HepG2 (cell line): ENCODE data around the gene C22orf31. TPM values are rescaled to one million over a fixed set of nuclear protein-coding genes. Genes with fewer than 3 reads are reported as not detected.
A peak's percentile ranks its signal among the peaks of the same experiment; 100 is the strongest.

Experiments
- ARNTL ChIP-seq: sonication (generic); formaldehyde crosslinking; IDR thresholded peaks from 2 replicates; pipeline ENCODE4 v1.4.0; 2020; ENCODE audit warnings: mild to moderate bottlenecking, missing genetic modification reagents
- CC2D1A ChIP-seq: sonication (generic); formaldehyde crosslinking; IDR thresholded peaks from 2 replicates; pipeline ENCODE4 v1.8.1; 2023; ENCODE audit warnings: mild to moderate bottlenecking, missing genetic modification reagents
- EEA1 ChIP-seq: sonication (generic); formaldehyde crosslinking; IDR thresholded peaks from 2 replicates; pipeline ENCODE4 v1.5.1; 2020; ENCODE audit warnings: mild to moderate bottlenecking, missing genetic modification reagents, borderline replicate concordance
- ELF3 ChIP-seq: IDR thresholded peaks from 2 replicates; pipeline ENCODE4 v1.6.1; 2016; ENCODE audit warnings: missing genetic modification reagents, missing compliant biosample characterization
- ERF ChIP-seq: IDR thresholded peaks from 2 replicates; pipeline ENCODE4 v1.6.1; 2018; ENCODE audit warnings: missing biosample characterization, missing genetic modification reagents
- HNRNPLL ChIP-seq: fragments of 200-400 bp; formaldehyde crosslinking; IDR thresholded peaks from 2 replicates; pipeline ENCODE4 v1.6.1; 2017; ENCODE audit warnings: mild to moderate bottlenecking, low read depth, low read length; ENCODE audit not compliant: poor library complexity, severe bottlenecking
- KLF13 ChIP-seq: sonication (generic); formaldehyde crosslinking; IDR thresholded peaks from 2 replicates; pipeline ENCODE4 v1.4.0; 2020; ENCODE audit warnings: mild to moderate bottlenecking, missing genetic modification reagents
- MAFK ChIP-seq, 2 experiments: IDR thresholded peaks in 1 of 2; conservative IDR thresholded peaks in 1 of 2; 2 replicates each; pipeline ENCODE4 v1.6.1; 2011; ENCODE audit warnings: improper control_type of control experiment in 2 of 2, low read length in 2 of 2
- MIER3 ChIP-seq: IDR thresholded peaks from 2 replicates; pipeline ENCODE4 v1.6.1; 2016; ENCODE audit warnings: missing compliant biosample characterization, borderline replicate concordance
- PBX3 ChIP-seq: sonication (generic); formaldehyde crosslinking; IDR thresholded peaks from 2 replicates; pipeline ENCODE4 v1.8.1; 2023; ENCODE audit warnings: missing genetic modification reagents, inconsistent platforms, borderline replicate concordance
- RBM22 ChIP-seq: fragments of 200-400 bp; formaldehyde crosslinking; optimal IDR thresholded peaks from 2 replicates; pipeline ENCODE3; 2017; ENCODE audit warnings: mild to moderate bottlenecking, low read length, moderate library complexity
- SIN3A ChIP-seq: IDR thresholded peaks from 2 replicates; pipeline ENCODE4 v1.6.1; 2011; ENCODE audit warnings: low read depth, mild to moderate bottlenecking, control low read depth, low read length, borderline replicate concordance
- SMC3 ChIP-seq: IDR thresholded peaks from 2 replicates; pipeline ENCODE4 v1.6.1; 2011; ENCODE audit warnings: low read length, improper control_type of control experiment
- ZFP91 ChIP-seq: sonication (generic); formaldehyde crosslinking; IDR thresholded peaks from 2 replicates; pipeline ENCODE4 v1.9.0; 2022; ENCODE audit warnings: missing genetic modification reagents, mild to moderate bottlenecking, borderline replicate concordance
- ZFY ChIP-seq: sonication (generic); formaldehyde crosslinking; IDR thresholded peaks from 2 replicates; pipeline ENCODE4 v1.4.0; 2020; ENCODE audit warnings: missing genetic modification reagents
- ZNF282 ChIP-seq: fragments of 450-650 bp; IDR thresholded peaks from 2 replicates; pipeline ENCODE4 v1.6.1; 2018; ENCODE audit not compliant: partially characterized antibody
- ZNF546 ChIP-seq: sonication (generic); formaldehyde crosslinking; conservative IDR thresholded peaks from 2 replicates; pipeline ENCODE4 v1.8.1; 2023; ENCODE audit warnings: mild to moderate bottlenecking, missing genetic modification reagents
- ZNF576 ChIP-seq: sonication (generic); formaldehyde crosslinking; IDR thresholded peaks from 2 replicates; pipeline ENCODE4 v1.4.0; 2020; ENCODE audit warnings: mild to moderate bottlenecking, missing genetic modification reagents
- ZNF598 ChIP-seq: sonication (generic); formaldehyde crosslinking; IDR thresholded peaks from 2 replicates; pipeline ENCODE4 v1.5.1; 2020; ENCODE audit warnings: mild to moderate bottlenecking, missing genetic modification reagents, borderline replicate concordance
- ZNF616 ChIP-seq: sonication (generic); formaldehyde crosslinking; IDR thresholded peaks from 2 replicates; pipeline ENCODE4 v1.5.0; 2020; ENCODE audit warnings: low read depth, mild to moderate bottlenecking, missing genetic modification reagents
- ZNF687 ChIP-seq: sonication (generic); formaldehyde crosslinking; IDR thresholded peaks from 2 replicates; pipeline ENCODE4 v1.5.1; 2020; ENCODE audit warnings: mild to moderate bottlenecking, missing genetic modification reagents, moderate library complexity
- ZZZ3 ChIP-seq: sonication (generic); formaldehyde crosslinking; IDR thresholded peaks from 2 replicates; pipeline ENCODE4 v1.4.0; 2020; ENCODE audit warnings: missing genetic modification reagents, mild to moderate bottlenecking, borderline replicate concordance
- polyA plus RNA-seq, 8 experiments: library from polyadenylated mRNA; depleted of rRNA in 3 of 8; stranded (reverse) in 7 of 8; unstranded in 1 of 8; fragments of >200 nt; fragmentation: Illumina TruSeq in 4 of 8; extraction: Trizol in 4 of 8; gene quantifications; 2 replicates each; pipeline versions ENCODE4 v1.2.1 to v1.2.3, GENCODE V29; 2011 to 2016; ENCODE audit warnings: low read depth in 4 of 8, missing spikeins in 1 of 8, mixed read lengths in 1 of 8; ENCODE audit not compliant: insufficient read depth in 1 of 8
- total RNA-seq, 5 experiments: library from RNA; depleted of rRNA; stranded (reverse); fragments of >200 nt; fragmentation: Illumina TruSeq; extraction: Trizol; gene quantifications; 2 replicates each; pipeline ENCODE4 v1.2.3, GENCODE V29; 2016; ENCODE audit warnings: low read depth in 1 of 5

The C22orf31 gene
- total and polyA plus RNA-seq, 2 of the 13 experiments (the other 11 are each of a cell fraction or from before 2014, with no cell fraction given) = not detected

- no peak for TF ChIP-seq ZFP91 (CRISPR knock-in tag)
- no peak for TF ChIP-seq KLF13
- TF ChIP-seq PBX3 = no peak
- no peak for TF ChIP-seq EEA1
- TF ChIP-seq HNRNPLL = no peak
- no peak for TF ChIP-seq ERF (CRISPR knock-in tag)
- no peak for TF ChIP-seq SMC3
- TF ChIP-seq RBM22 = peak; percentile 1
- no peak for TF ChIP-seq ELF3 (CRISPR knock-in tag)
- no peak for TF ChIP-seq ZNF598
- TF ChIP-seq ARNTL (CRISPR knock-in tag) = no peak
- TF ChIP-seq ZFY = no peak
- TF ChIP-seq ZNF546 (CRISPR knock-in tag) = no peak
- no peak for TF ChIP-seq ZNF576 (CRISPR knock-in tag)
- TF ChIP-seq MAFK (conservative IDR thresholded peaks at IDR 0.05 in 1 of 2, IDR thresholded peaks at IDR 0.05 in 1 of 2; ENCODE audit: low read length in 2 of 2) = peak; percentile 80 to 85
- TF ChIP-seq ZNF282 = no peak
- TF ChIP-seq CC2D1A (CRISPR knock-in tag) = no peak
- TF ChIP-seq ZNF616 (CRISPR knock-in tag) = no peak
- TF ChIP-seq ZNF687 = no peak
- no peak for TF ChIP-seq MIER3
- TF ChIP-seq ZZZ3 (CRISPR knock-in tag) = no peak
- TF ChIP-seq SIN3A = no peak
Observed at GRCh38 chr22:29029202-29030000, 32.2 kb downstream of the C22orf31 start (continued).
